H1 (cell line): Measurements from ENCODE around the gene ZNF385B. TPM values are rescaled to one million over a fixed set of nuclear protein-coding genes. Genes with fewer than 3 reads are reported as not detected.

Source experiments
- CTCF ChIA-PET: fragments of 300-600 bp; sonication (Branson Sonifier 250); formaldehyde crosslinking; loops from one replicate; lab custom pipeline; 2021; ENCODE audit not compliant: partially characterized antibody; lab: Charles Lee
- POLR2A ChIA-PET: fragments of 300-600 bp; sonication (Branson Sonifier 250); formaldehyde crosslinking; loops from one replicate; lab custom pipeline; 2021; ENCODE audit warnings: inconsistent platforms; ENCODE audit not compliant: partially characterized antibody; lab: Charles Lee
- DNase-seq, 2 experiments: peaks; one replicate each; pipeline versions ENCODE4 v3.0.0 to v3.0.0-alpha.2; 2010 to 2022; ENCODE audit warnings: low spot score in 2 of 2, low read depth in 1 of 2, mixed read lengths in 1 of 2
- FAIRE-seq: peaks from 2 replicates; lab custom pipeline; 2011; peaks lifted over from hg19 to GRCh38; lab: Jason Lieb, UNC
- H2AFZ ChIP-seq: 2 replicates; pipeline ENCODE4 v1.8.1; 2012; ENCODE audit warnings: low read length, inconsistent platforms
- H2AK5ac ChIP-seq: 2 replicates; pipeline ENCODE4 v1.6.1; 2013; ENCODE audit warnings: low read depth, low read length
- H2BK120ac ChIP-seq: replicated peaks from 2 replicates; pipeline ENCODE3; 2013; ENCODE audit warnings: low read depth, low read length, inconsistent platforms
- H2BK12ac ChIP-seq: 2 replicates; pipeline ENCODE4 v1.6.1; 2013; ENCODE audit warnings: low read depth, low read length
- H2BK15ac ChIP-seq: 2 replicates; pipeline ENCODE4 v1.6.1; 2013; ENCODE audit warnings: low read length
- H2BK20ac ChIP-seq: 2 replicates; pipeline ENCODE4 v1.6.1; 2013; ENCODE audit warnings: low read length
- H2BK5ac ChIP-seq: 2 replicates; pipeline ENCODE4 v1.6.1; 2013; ENCODE audit warnings: low read depth, low read length
- H3K14ac ChIP-seq: 2 replicates; pipeline ENCODE4 v1.6.1; 2013; ENCODE audit warnings: inconsistent platforms; ENCODE audit not compliant: insufficient read length
- H3K18ac ChIP-seq: 2 replicates; pipeline ENCODE4 v1.6.1; 2013; ENCODE audit warnings: low read length; ENCODE audit errors: extremely low read depth
- H3K23ac ChIP-seq: 2 replicates; pipeline ENCODE4 v1.6.1; 2013; ENCODE audit warnings: inconsistent platforms; ENCODE audit not compliant: insufficient read length
- H3K23me2 ChIP-seq: 2 replicates; pipeline ENCODE4 v1.6.1; 2013; ENCODE audit warnings: low read depth, low read length
- H3K27ac ChIP-seq: 2 replicates; pipeline ENCODE4 v1.6.1; 2011; ENCODE audit warnings: low read depth, low read length, inconsistent platforms
- H3K27me3 ChIP-seq, 4 experiments: replicated peaks in 1 of 4; 1 replicate in 1 of 4; 2 replicates in 3 of 4; pipeline versions ENCODE4 v1.6.1 to v1.8.1; 2011 to 2013; ENCODE audit warnings: low read length in 3 of 4, mild to moderate bottlenecking in 3 of 4, inconsistent platforms in 2 of 4, mixed read lengths in 2 of 4, moderate library complexity in 1 of 4; ENCODE audit not compliant: control insufficient read depth in 3 of 4, insufficient read depth in 3 of 4; ENCODE audit errors: extremely low read depth in 1 of 4
- H3K36me3 ChIP-seq, 4 experiments: 2 replicates each; pipeline versions ENCODE4 v1.6.1 to v1.8.1; 2011 to 2013; ENCODE audit warnings: mild to moderate bottlenecking in 4 of 4, low read length in 3 of 4, moderate library complexity in 2 of 4, control low read depth in 1 of 4, inconsistent platforms in 1 of 4; ENCODE audit not compliant: insufficient read depth in 4 of 4, control insufficient read depth in 2 of 4
- H3K4ac ChIP-seq: replicated peaks from 2 replicates; pipeline ENCODE3; 2013; ENCODE audit warnings: low read length, low read depth, mixed read lengths, inconsistent platforms; ENCODE audit not compliant: insufficient read length
- H3K4me1 ChIP-seq, 4 experiments: replicated peaks in 1 of 4; 1 replicate in 1 of 4; 2 replicates in 3 of 4; pipeline versions ENCODE4 v1.6.1 to v1.8.1; 2011 to 2013; ENCODE audit warnings: low read length in 3 of 4, inconsistent platforms in 2 of 4, mixed read lengths in 1 of 4; ENCODE audit not compliant: insufficient read depth in 4 of 4, control insufficient read depth in 3 of 4
- H3K4me2 ChIP-seq, 2 experiments: 2 replicates each; pipeline versions ENCODE4 v1.6.1 to v1.8.1; 2011 to 2013; ENCODE audit warnings: low read depth in 2 of 2, low read length in 2 of 2, control low read depth in 1 of 2, inconsistent platforms in 1 of 2, mild to moderate bottlenecking in 1 of 2; ENCODE audit not compliant: insufficient read depth in 1 of 2
- H3K4me3 ChIP-seq, 4 experiments: fragments of 200-600, 300-600 bp in 1 of 4; sonication (generic), shearing (Covaris generic), sonication (Bioruptor Twin) in 1 of 4; 2 replicates each; pipeline versions ENCODE4 v1.5.1 to v1.8.1; 2011 to 2016; ENCODE audit warnings: low read length in 4 of 4, low read depth in 3 of 4, control low read depth in 2 of 4, inconsistent platforms in 2 of 4, mild to moderate bottlenecking in 2 of 4, mixed read lengths in 1 of 4, moderate library complexity in 1 of 4; ENCODE audit not compliant: insufficient read depth in 2 of 4; ENCODE audit errors: extremely low read depth in 1 of 4
- H3K56ac ChIP-seq: replicated peaks from 2 replicates; pipeline ENCODE3; 2013; ENCODE audit warnings: low read depth, mild to moderate bottlenecking, mixed read lengths, low read length, inconsistent platforms; ENCODE audit not compliant: insufficient read length
- H3K79me1 ChIP-seq: 2 replicates; pipeline ENCODE4 v1.6.1; 2013; ENCODE audit warnings: low read depth, low read length, control low read depth
- H3K79me2 ChIP-seq, 2 experiments: 2 replicates each; pipeline versions ENCODE4 v1.6.1 to v1.8.1; 2012 to 2013; ENCODE audit warnings: low read length in 2 of 2, mild to moderate bottlenecking in 2 of 2, inconsistent platforms in 1 of 2; ENCODE audit not compliant: insufficient read depth in 2 of 2, control insufficient read depth in 1 of 2
- H3K9ac ChIP-seq, 4 experiments: replicated peaks in 1 of 4; 1 replicate in 1 of 4; 2 replicates in 3 of 4; pipeline versions ENCODE4 v1.6.1 to v1.8.1; 2011 to 2013; ENCODE audit warnings: low read depth in 3 of 4, low read length in 3 of 4, control low read depth in 2 of 4, mild to moderate bottlenecking in 2 of 4, moderate library complexity in 2 of 4, inconsistent platforms in 1 of 4; ENCODE audit errors: extremely low read depth in 1 of 4
- H3K9me3 ChIP-seq, 2 experiments: 2 replicates each; pipeline versions ENCODE4 v1.6.1 to v1.8.1; 2012 to 2013; ENCODE audit warnings: mild to moderate bottlenecking in 2 of 2, moderate library complexity in 2 of 2, control low read depth in 1 of 2, inconsistent platforms in 1 of 2, low read depth in 1 of 2, low read length in 1 of 2, mixed read lengths in 1 of 2; ENCODE audit not compliant: insufficient read depth in 2 of 2
- H4K20me1 ChIP-seq, 2 experiments: replicated peaks in 1 of 2; 2 replicates each; pipeline versions ENCODE3 to v1.8.1; 2011 to 2013; ENCODE audit warnings: inconsistent platforms in 2 of 2, low read length in 2 of 2, mild to moderate bottlenecking in 1 of 2; ENCODE audit not compliant: insufficient read depth in 2 of 2, control insufficient read depth in 1 of 2
- H4K5ac ChIP-seq: 2 replicates; pipeline ENCODE4 v1.6.1; 2013; ENCODE audit warnings: low read length, low read depth, mixed read lengths, inconsistent platforms; ENCODE audit not compliant: insufficient read length
- H4K8ac ChIP-seq: 2 replicates; pipeline ENCODE4 v1.8.0; 2013; ENCODE audit warnings: mild to moderate bottlenecking, moderate library complexity, low read length, inconsistent platforms; ENCODE audit not compliant: insufficient read depth; ENCODE audit errors: extremely low read depth
- H4K91ac ChIP-seq: replicated peaks from 2 replicates; pipeline ENCODE3; 2013; ENCODE audit warnings: low read length, mixed read lengths, inconsistent platforms; ENCODE audit not compliant: insufficient read length
- ASH2L ChIP-seq: fragments of 200-600, 300-600 bp; sonication (generic); IDR thresholded peaks from one replicate; pipeline ENCODE4 v1.7.1; 2017; ENCODE audit warnings: low read length
- BRCA1 ChIP-seq: IDR thresholded peaks from 2 replicates; pipeline ENCODE4 v1.6.1; 2012; ENCODE audit warnings: low read depth, low read length, improper control_type of control experiment
- EGR1 ChIP-seq: IDR thresholded peaks from 2 replicates; pipeline ENCODE4 v1.6.1; 2011; ENCODE audit warnings: low read depth, low read length, borderline replicate concordance
- KDM5A ChIP-seq: fragments of 200-600 bp; IDR thresholded peaks from 2 replicates; pipeline ENCODE4 v1.7.1; 2012; ENCODE audit warnings: mild to moderate bottlenecking, low read length, inconsistent platforms, mixed read lengths
- NANOG ChIP-seq: IDR thresholded peaks from 2 replicates; pipeline ENCODE4 v1.6.1; 2011; ENCODE audit warnings: low read length, low read depth, mild to moderate bottlenecking, inconsistent platforms; ENCODE audit not compliant: insufficient read depth, poor library complexity, severe bottlenecking
- PHF8 ChIP-seq: fragments of 200-600 bp; sonication (generic); conservative IDR thresholded peaks from 2 replicates; pipeline ENCODE4 v1.7.1; 2012; ENCODE audit warnings: low read depth, mild to moderate bottlenecking, inconsistent platforms, low read length, moderate library complexity
- POU5F1 ChIP-seq: IDR thresholded peaks from 2 replicates; pipeline ENCODE4 v1.6.1; 2011; ENCODE audit warnings: low read depth, mild to moderate bottlenecking, low read length, moderate library complexity
- SAP30 ChIP-seq: fragments of 300-600 bp; sonication (generic); IDR thresholded peaks from 2 replicates; pipeline ENCODE4 v1.7.1; 2012; ENCODE audit warnings: low read length, moderate library complexity, mild to moderate bottlenecking, inconsistent platforms; ENCODE audit not compliant: insufficient read depth, insufficient replicate concordance
- SIX5 ChIP-seq: IDR thresholded peaks from 2 replicates; pipeline ENCODE4 v1.6.1; 2011; ENCODE audit warnings: mild to moderate bottlenecking, low read depth, low read length
- SP4 ChIP-seq: IDR thresholded peaks from 2 replicates; pipeline ENCODE4 v1.6.1; 2012; ENCODE audit warnings: low read length, inconsistent platforms
- SUZ12 ChIP-seq: fragments of 200-600 bp; sonication (generic); IDR thresholded peaks from 2 replicates; pipeline ENCODE4 v1.6.1; 2012; ENCODE audit warnings: mild to moderate bottlenecking, inconsistent platforms, low read length, moderate library complexity, mixed read lengths
- TAF1 ChIP-seq: IDR thresholded peaks from 2 replicates; pipeline ENCODE4 v1.6.1; 2011; ENCODE audit warnings: mild to moderate bottlenecking, low read depth, low read length
- TAF7 ChIP-seq: optimal IDR thresholded peaks from 2 replicates; pipeline ENCODE3; 2011; ENCODE audit warnings: low read depth, mild to moderate bottlenecking, inconsistent platforms, low read length, moderate library complexity, borderline replicate concordance
- TBP ChIP-seq: IDR thresholded peaks from 2 replicates; pipeline ENCODE4 v1.6.1; 2011; ENCODE audit warnings: low read depth, low read length, improper control_type of control experiment
- TEAD4 ChIP-seq: IDR thresholded peaks from 2 replicates; pipeline ENCODE4 v1.6.1; 2012; ENCODE audit warnings: low read depth, low read length, inconsistent platforms, mixed read lengths
- ZNF274 ChIP-seq: IDR thresholded peaks from 2 replicates; pipeline ENCODE4 v1.7.0; 2012; ENCODE audit warnings: low read length, borderline replicate concordance; ENCODE audit errors: extremely low read depth
- WGBS, 2 experiments: shearing (Covaris generic) in 1 of 2; methylation state at CpG; one replicate each; pipeline versions ENCODE4 v1.1.6 to v1.1.7; 2013 to 2015; ENCODE audit warnings: low lambda C conversion rate in 2 of 2, mixed read lengths in 2 of 2, inconsistent platforms in 1 of 2, low coverage in 1 of 2, missing lambda C conversion rate in 1 of 2; ENCODE audit not compliant: insufficient replicate concordance in 2 of 2, insufficient coverage in 1 of 2, insufficient read length in 1 of 2; ENCODE audit errors: extremely low coverage in 1 of 2, missing lambda C conversion rate in 1 of 2; 5-methylcytosine and 5-hydroxymethylcytosine counted together
- polyA plus RNA-seq, 7 experiments: library from polyadenylated mRNA; depleted of rRNA in 3 of 7; stranded (reverse) in 5 of 7; unstranded in 2 of 7; fragments of >200 nt in 5 of 7; fragments of 200-250 nt in 2 of 7; gene quantifications; 1 replicate in 5 of 7; 2 replicates in 1 of 7; 4 replicates in 1 of 7; pipeline versions ENCODE4 v1.2.1 to v1.2.3, GENCODE V29; 2011 to 2013; ENCODE audit warnings: missing spikeins in 2 of 7, mixed read lengths in 2 of 7
- total RNA-seq: library from RNA; stranded (reverse); fragmentation: NEBNext Ultra II Directional; extraction: Animal tissue kit (Norgen Biotek cat#: 25700); gene quantifications from 2 replicates; pipeline ENCODE4 v1.2.1, GENCODE V29; 2021

The ZNF385B gene
- total and polyA plus RNA-seq, 2 of the 8 experiments (the other 6 are each of a cell fraction or from before 2014, with no cell fraction given), result 1.1 to 3.7 TPM

DNA sequence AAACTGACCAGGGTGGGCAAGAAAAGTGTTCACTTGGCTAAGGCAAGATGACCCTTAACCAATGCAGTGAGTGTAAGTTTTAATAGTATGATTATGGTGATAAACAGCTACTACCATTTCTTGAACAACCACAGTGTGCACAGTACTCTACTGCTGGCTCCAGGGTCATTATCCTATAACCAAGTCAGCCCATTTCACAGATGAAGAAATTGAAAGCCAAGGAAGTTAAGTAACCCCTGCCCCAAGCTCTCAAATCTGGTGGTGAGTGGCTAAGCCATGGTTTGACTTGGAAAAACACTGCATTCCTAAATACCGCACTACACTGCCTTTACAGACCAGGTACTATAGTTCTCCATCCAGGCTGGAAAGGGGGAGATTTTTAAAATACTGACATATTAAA lies 5.7 kb downstream of the ZNF385B start:
- Histone ChIP-seq H3K23ac (no peak overlapping the region), H4K20me1 (no peaks in the 10 kb centered on the region), H3K56ac (no peak overlapping the region), H3K18ac (no peak overlapping the region), H4K91ac (no peak overlapping the region), H2BK5ac (no peak overlapping the region), H3K23me2 (peaks cover 5% of the 10 kb centered on the region; the same call in 1 of the 2 replicates), H2BK120ac (no peak overlapping the region), H3K4me2 (no peak overlapping the region), H2BK15ac (no peak overlapping the region), H4K8ac (no peak overlapping the region), H3K27me3 (peaks cover 0 to 14% (median 5%) of the 10 kb centered on the region in 4 experiments; a peak in 4 of 7 replicates), H2BK20ac (no peak overlapping the region), H3K9me3 (no peaks in the 10 kb centered on the region), H2AFZ (no peak overlapping the region), H3K27ac (no peak overlapping the region), H3K4ac (no peak overlapping the region), H2AK5ac (no peak overlapping the region), H3K36me3 (no peaks in the 10 kb centered on the region; a peak in 1 of 8 replicates), H3K14ac (no peak overlapping the region), H3K79me2 (no peaks in the 10 kb centered on the region), H4K5ac (no peak overlapping the region), H2BK12ac (no peak overlapping the region), H3K4me3 (no peak overlapping the region), H3K79me1 (no peaks in the 10 kb centered on the region), H3K4me1 (peaks cover 0 to 2% (median 0%) of the 10 kb centered on the region in 4 experiments; a peak in 1 of 7 replicates), H3K9ac (no peak overlapping the region)
- DNase-seq (no peak), FAIRE-seq (no peak)
- ChIA-PET CTCF (interaction anchor here (2.1 to 3.7 kb wide), 2 partner anchors 8 to 43 kb away, joined by 7 to 15 read pairs; no protein-coding TSS in a partner anchor), POLR2A (no interaction called here)
- 86% methylated on average over 1 of the region's 1 CpG; no CpG with 5 or more reads in 1 of the 2 experiments for WGBS, 2 experiments
- no peak for TF ChIP-seq KDM5A
- TF ChIP-seq EGR1, result no peak
- TF ChIP-seq SP4, result no peak
- no peak for TF ChIP-seq PHF8
- no peak for TF ChIP-seq SAP30
- TF ChIP-seq SIX5, result no peak
- no peak for TF ChIP-seq NANOG
- TF ChIP-seq ZNF274, result no peak
- no peak for TF ChIP-seq TBP
- no peak for TF ChIP-seq TAF7
- no peak for TF ChIP-seq TAF1
- no peak for TF ChIP-seq POU5F1
- TF ChIP-seq ASH2L, result no peak
- TF ChIP-seq SUZ12, result no peak
- no peak for TF ChIP-seq BRCA1
- no peak for TF ChIP-seq TEAD4
